B cell (primary cell): ENCODE measurements around the gene PCDH9.

Experiments
- CTCF ChIP-seq: fragments of 200-600 bp; IDR thresholded peaks from one replicate; pipeline ENCODE4 v1.8.0; 2022; ENCODE audit warnings: antibody characterized with exemption, mild to moderate bottlenecking
- EZH2 ChIP-seq: IDR thresholded peaks from 2 replicates; pipeline ENCODE4 v1.6.1; 2012; ENCODE audit warnings: borderline replicate concordance, low read depth, mild to moderate bottlenecking, moderate library complexity, low read length; ENCODE audit not compliant: insufficient read depth, poor library complexity, severe bottlenecking

DNA sequence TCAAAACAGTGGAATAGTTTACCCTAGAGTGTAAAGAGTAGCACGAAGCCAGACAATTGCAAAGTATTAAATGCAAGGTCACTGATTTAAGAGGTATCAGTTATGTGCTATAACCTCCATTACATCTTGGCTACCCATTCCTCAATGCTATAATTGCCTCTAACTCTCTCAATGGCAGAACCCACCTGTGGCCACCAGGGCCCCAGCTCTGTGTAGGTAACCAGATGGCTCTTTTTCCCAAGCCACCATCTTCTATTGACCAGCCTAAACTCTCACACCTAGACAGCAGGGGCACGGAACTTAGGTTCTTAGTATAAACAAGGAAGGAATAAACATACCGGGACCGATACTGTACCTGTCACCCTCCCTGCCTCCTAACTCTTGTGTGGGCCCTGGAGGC is 277.6 kb downstream of the PCDH9 start:
- TF ChIP-seq CTCF: no peak
- TF ChIP-seq EZH2: no peak
